K562 (cell line): ENCODE data around the gene NAV2. TPM values are rescaled to one million over a fixed set of nuclear protein-coding genes. Genes with fewer than 3 reads are reported as not detected.

Source experiments
- ARNT ChIP-seq, 2 experiments: fragments of 450-650 bp; IDR thresholded peaks; 2 replicates each; pipeline ENCODE4 v1.6.1; 2016; ENCODE audit warnings: mild to moderate bottlenecking in 1 of 2
- CUX1 ChIP-seq: fragments of 200-800 bp; sonication (Bioruptor generic); IDR thresholded peaks from 2 replicates; pipeline ENCODE4 v1.6.1; 2016; ENCODE audit warnings: missing genetic modification characterization, missing compliant biosample characterization
- FOXA3 ChIP-seq, 2 experiments: fragments of 450-650 bp in 1 of 2; sonication (generic) in 1 of 2; formaldehyde crosslinking; IDR thresholded peaks in 1 of 2; conservative IDR thresholded peaks in 1 of 2; 2 replicates each; pipeline versions ENCODE4 v1.4.0 to v1.8.0; 2020 to 2022; ENCODE audit warnings: mild to moderate bottlenecking in 2 of 2, missing genetic modification reagents in 1 of 2
- HLTF ChIP-seq: fragments of 450-650 bp; IDR thresholded peaks from 2 replicates; pipeline ENCODE4 v1.6.1; 2016
- SMAD1 ChIP-seq: fragments of 150-350 bp; IDR thresholded peaks from 2 replicates; pipeline ENCODE4 v1.6.1; 2014; ENCODE audit warnings: low read length, low read depth; ENCODE audit not compliant: partially characterized antibody
- ZNF507 ChIP-seq: conservative IDR thresholded peaks from 2 replicates; pipeline ENCODE4 v1.6.1; 2017; ENCODE audit warnings: missing genetic modification characterization, missing compliant biosample characterization
- polyA plus RNA-seq, 8 experiments: library from polyadenylated mRNA; depleted of rRNA in 4 of 8; stranded (reverse) in 5 of 8; unstranded in 3 of 8; fragments of >200 nt; fragmentation: Nextera tagmentation in 2 of 8; fragmentation: Illumina TruSeq in 1 of 8; extraction: Ambion mirVana in 2 of 8; extraction: Trizol in 1 of 8; gene quantifications; 2 replicates each; pipeline versions ENCODE4 v1.2.1 to v1.2.3, GENCODE V29; 2011 to 2014; ENCODE audit warnings: inconsistent platforms in 1 of 8, missing spikeins in 1 of 8
- total RNA-seq, 7 experiments: library from RNA; depleted of rRNA in 6 of 7; stranded (reverse); fragments of >200 nt in 6 of 7; fragmentation: Illumina TruSeq in 2 of 7; extraction: Trizol in 2 of 7; gene quantifications; 2 replicates each; pipeline versions ENCODE4 v1.2.1 to v1.2.3, GENCODE V29; 2011 to 2021; ENCODE audit warnings: low replicate concordance in 1 of 7
- TF ChIP-seq, protein P1 (sequence below): fragments of 450-650 bp; IDR thresholded peaks from 2 replicates; pipeline ENCODE4 v1.6.1; 2016; ENCODE audit warnings: mild to moderate bottlenecking, moderate library complexity

NAV2 gene
- total and polyA plus RNA-seq, 9 of the 15 experiments (the other 6 are each of a cell fraction or from before 2014, with no cell fraction given): 0.03 to 0.35 (median 0.05) TPM

- no peak for TF ChIP-seq FOXA3 (CRISPR knock-in tag; conservative IDR thresholded peaks at IDR 0.05 in 1 of 2, IDR thresholded peaks at IDR 0.05 in 1 of 2)
- TF ChIP-seq CUX1 (CRISPR knock-in tag): 0 out of 2 replicates have a peak, but pooled peaks have one; percentile 39
- TF ChIP-seq, protein P1, sequence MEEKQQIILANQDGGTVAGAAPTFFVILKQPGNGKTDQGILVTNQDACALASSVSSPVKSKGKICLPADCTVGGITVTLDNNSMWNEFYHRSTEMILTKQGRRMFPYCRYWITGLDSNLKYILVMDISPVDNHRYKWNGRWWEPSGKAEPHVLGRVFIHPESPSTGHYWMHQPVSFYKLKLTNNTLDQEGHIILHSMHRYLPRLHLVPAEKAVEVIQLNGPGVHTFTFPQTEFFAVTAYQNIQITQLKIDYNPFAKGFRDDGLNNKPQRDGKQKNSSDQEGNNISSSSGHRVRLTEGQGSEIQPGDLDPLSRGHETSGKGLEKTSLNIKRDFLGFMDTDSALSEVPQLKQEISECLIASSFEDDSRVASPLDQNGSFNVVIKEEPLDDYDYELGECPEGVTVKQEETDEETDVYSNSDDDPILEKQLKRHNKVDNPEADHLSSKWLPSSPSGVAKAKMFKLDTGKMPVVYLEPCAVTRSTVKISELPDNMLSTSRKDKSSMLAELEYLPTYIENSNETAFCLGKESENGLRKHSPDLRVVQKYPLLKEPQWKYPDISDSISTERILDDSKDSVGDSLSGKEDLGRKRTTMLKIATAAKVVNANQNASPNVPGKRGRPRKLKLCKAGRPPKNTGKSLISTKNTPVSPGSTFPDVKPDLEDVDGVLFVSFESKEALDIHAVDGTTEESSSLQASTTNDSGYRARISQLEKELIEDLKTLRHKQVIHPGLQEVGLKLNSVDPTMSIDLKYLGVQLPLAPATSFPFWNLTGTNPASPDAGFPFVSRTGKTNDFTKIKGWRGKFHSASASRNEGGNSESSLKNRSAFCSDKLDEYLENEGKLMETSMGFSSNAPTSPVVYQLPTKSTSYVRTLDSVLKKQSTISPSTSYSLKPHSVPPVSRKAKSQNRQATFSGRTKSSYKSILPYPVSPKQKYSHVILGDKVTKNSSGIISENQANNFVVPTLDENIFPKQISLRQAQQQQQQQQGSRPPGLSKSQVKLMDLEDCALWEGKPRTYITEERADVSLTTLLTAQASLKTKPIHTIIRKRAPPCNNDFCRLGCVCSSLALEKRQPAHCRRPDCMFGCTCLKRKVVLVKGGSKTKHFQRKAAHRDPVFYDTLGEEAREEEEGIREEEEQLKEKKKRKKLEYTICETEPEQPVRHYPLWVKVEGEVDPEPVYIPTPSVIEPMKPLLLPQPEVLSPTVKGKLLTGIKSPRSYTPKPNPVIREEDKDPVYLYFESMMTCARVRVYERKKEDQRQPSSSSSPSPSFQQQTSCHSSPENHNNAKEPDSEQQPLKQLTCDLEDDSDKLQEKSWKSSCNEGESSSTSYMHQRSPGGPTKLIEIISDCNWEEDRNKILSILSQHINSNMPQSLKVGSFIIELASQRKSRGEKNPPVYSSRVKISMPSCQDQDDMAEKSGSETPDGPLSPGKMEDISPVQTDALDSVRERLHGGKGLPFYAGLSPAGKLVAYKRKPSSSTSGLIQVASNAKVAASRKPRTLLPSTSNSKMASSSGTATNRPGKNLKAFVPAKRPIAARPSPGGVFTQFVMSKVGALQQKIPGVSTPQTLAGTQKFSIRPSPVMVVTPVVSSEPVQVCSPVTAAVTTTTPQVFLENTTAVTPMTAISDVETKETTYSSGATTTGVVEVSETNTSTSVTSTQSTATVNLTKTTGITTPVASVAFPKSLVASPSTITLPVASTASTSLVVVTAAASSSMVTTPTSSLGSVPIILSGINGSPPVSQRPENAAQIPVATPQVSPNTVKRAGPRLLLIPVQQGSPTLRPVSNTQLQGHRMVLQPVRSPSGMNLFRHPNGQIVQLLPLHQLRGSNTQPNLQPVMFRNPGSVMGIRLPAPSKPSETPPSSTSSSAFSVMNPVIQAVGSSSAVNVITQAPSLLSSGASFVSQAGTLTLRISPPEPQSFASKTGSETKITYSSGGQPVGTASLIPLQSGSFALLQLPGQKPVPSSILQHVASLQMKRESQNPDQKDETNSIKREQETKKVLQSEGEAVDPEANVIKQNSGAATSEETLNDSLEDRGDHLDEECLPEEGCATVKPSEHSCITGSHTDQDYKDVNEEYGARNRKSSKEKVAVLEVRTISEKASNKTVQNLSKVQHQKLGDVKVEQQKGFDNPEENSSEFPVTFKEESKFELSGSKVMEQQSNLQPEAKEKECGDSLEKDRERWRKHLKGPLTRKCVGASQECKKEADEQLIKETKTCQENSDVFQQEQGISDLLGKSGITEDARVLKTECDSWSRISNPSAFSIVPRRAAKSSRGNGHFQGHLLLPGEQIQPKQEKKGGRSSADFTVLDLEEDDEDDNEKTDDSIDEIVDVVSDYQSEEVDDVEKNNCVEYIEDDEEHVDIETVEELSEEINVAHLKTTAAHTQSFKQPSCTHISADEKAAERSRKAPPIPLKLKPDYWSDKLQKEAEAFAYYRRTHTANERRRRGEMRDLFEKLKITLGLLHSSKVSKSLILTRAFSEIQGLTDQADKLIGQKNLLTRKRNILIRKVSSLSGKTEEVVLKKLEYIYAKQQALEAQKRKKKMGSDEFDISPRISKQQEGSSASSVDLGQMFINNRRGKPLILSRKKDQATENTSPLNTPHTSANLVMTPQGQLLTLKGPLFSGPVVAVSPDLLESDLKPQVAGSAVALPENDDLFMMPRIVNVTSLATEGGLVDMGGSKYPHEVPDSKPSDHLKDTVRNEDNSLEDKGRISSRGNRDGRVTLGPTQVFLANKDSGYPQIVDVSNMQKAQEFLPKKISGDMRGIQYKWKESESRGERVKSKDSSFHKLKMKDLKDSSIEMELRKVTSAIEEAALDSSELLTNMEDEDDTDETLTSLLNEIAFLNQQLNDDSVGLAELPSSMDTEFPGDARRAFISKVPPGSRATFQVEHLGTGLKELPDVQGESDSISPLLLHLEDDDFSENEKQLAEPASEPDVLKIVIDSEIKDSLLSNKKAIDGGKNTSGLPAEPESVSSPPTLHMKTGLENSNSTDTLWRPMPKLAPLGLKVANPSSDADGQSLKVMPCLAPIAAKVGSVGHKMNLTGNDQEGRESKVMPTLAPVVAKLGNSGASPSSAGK: peak; percentile 52; the same call in 1 of the 2 replicates
- no peak for TF ChIP-seq ZNF507 (tag)
- TF ChIP-seq SMAD1: no peak
- peak in 1 of 2 experiments; percentile 50; a peak in 1 of 4 replicates for TF ChIP-seq ARNT (IDR thresholded peaks at IDR 0.05)
- TF ChIP-seq HLTF: no peak
Measured at GRCh38 chr11:19978668-19979518, 266.3 kb downstream of the NAV2 start (continued).
